Measurements from ENCODE around the gene RRAS2.

GRCh38 chr11:14388352-14388751 is 29.4 kb upstream of the RRAS2 start:
- TF ChIP-seq CTCF (IDR thresholded peaks at IDR 0.05; ENCODE audit: extremely low read depth in 1 of 2, insufficient read depth in 1 of 2, low read depth in 1 of 2, low read length in 2 of 2) (no peak), FOS (IDR thresholded peaks at IDR 0.05; ENCODE audit: borderline replicate concordance, insufficient read depth, low read length) (no peak), EZH2 (IDR thresholded peaks at IDR 0.05; ENCODE audit: borderline replicate concordance, low read depth, low read length, severe bottlenecking) (no peak), POLR2AphosphoS5 (IDR thresholded peaks at IDR 0.05; ENCODE audit: insufficient read depth, low read depth, low read length) (no peak), POLR2A (IDR thresholded peaks at IDR 0.05; ENCODE audit: low read depth, low read length) (no peak), MAX (IDR thresholded peaks at IDR 0.05; ENCODE audit: insufficient read depth, insufficient read length) (no peak)

Data from endothelial cell of umbilical vein (primary cell).